GM19351 (cell line): ENCODE data around the gene PEPD.

Experiments
- ATAC-seq: cut with Tn5 transposase; IDR thresholded peaks from one replicate; pipeline ENCODE4 v1.9.1; 2021; ENCODE audit warnings: mild to moderate bottlenecking, moderate library complexity; ENCODE audit not compliant: unreplicated experiment

Gene PEPD

GRCh38 chr19:33512580-33513137 lies 8.9 kb downstream of the PEPD start:
- ATAC-seq: no peak

GRCh38 chr19:33512021-33512420 lies 9.6 kb downstream of the PEPD start:
- no peak for ATAC-seq

GRCh38 chr19:33511346-33511745 lies 10.2 kb downstream of the PEPD start:
- ATAC-seq: no peak

- ATAC-seq: no peak
Observed at GRCh38 chr19:33510462-33511194, 11.0 kb downstream of the PEPD start.

GRCh38 chr19:33509774-33510173 lies 11.8 kb downstream of the PEPD start:
- ATAC-seq: no peak

- no peak for ATAC-seq
Observed at GRCh38 chr19:33508941-33509614, 12.5 kb downstream of the PEPD start.

- ATAC-seq: no peak
Observed at GRCh38 chr19:33508431-33508830, 13.2 kb downstream of the PEPD start.

GRCh38 chr19:33508009-33508408 lies 13.6 kb downstream of the PEPD start:
- ATAC-seq: no peak

- ATAC-seq: no peak
Observed at GRCh38 chr19:33507021-33507956, 14.3 kb downstream of the PEPD start.

- no peak for ATAC-seq
Observed at GRCh38 chr19:33506498-33506897, 15.1 kb downstream of the PEPD start.

- no peak for ATAC-seq
Observed at GRCh38 chr19:33505823-33506222, 15.8 kb downstream of the PEPD start.

- no peak for ATAC-seq
Observed at GRCh38 chr19:33505148-33505547, 16.4 kb downstream of the PEPD start.

- no peak for ATAC-seq
Observed at GRCh38 chr19:33504058-33504444, 17.5 kb downstream of the PEPD start.

GRCh38 chr19:33503433-33504057 lies 18.0 kb downstream of the PEPD start:
- no peak for ATAC-seq

GRCh38 chr19:33503030-33503429 lies 18.6 kb downstream of the PEPD start:
- ATAC-seq: no peak

- ATAC-seq: no peak
Observed at GRCh38 chr19:33502521-33502920, 19.1 kb downstream of the PEPD start.

GRCh38 chr19:33501693-33502356 lies 19.8 kb downstream of the PEPD start:
- ATAC-seq: no peak

GRCh38 chr19:33500991-33501390 lies 20.6 kb downstream of the PEPD start:
- no peak for ATAC-seq

GRCh38 chr19:33500586-33500985 lies 21.0 kb downstream of the PEPD start:
- no peak for ATAC-seq
